Stimulated activated CD4-positive, alpha-beta T cell treated with anti-CD3 and anti-CD28 coated beads, TNF-alpha, amount 100 ng/mL, for 1 hour (primary cell): ENCODE results near the gene ARMS2.

ENCODE experiments used
- DNase-seq, 3 donors: peaks; one replicate each; pipeline ENCODE4 v3.0.0-alpha.2; 2020; ENCODE audit warnings: low read depth in 3 of 3, low spot score in 1 of 3

Gene ARMS2

GRCh38 chr10:122469848-122470247, 15.4 kb downstream of the ARMS2 start:
- no peak for DNase-seq

DNA sequence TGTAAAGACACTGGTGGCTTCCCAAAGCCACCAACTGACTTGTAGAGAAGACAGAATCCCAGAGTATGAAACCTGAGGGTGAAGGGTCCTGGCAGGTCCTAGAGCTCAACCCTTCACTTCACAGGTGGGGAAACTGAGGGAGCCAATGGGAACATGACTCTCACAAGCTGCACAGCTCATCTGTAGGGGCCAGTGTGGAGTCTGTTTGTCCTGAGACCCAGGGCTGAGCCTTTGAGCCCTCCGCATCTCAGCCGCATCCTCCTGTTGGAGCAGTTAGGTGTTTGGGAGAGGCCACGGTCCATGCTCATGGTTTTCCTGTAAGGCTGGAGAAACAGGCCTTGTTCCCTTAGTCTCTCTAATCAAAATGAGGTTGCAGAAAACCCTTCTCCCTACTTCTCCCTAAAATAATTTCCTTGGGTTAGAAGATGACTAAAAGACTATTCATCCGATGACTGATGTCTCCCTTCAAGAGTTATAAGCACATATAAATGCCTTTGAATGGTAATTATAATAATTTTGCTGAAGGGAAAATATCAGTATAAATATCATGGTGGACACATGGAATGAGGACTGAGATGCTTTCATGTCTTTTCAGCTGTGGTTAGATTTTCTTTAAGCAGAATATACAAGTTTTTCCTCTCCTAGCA, 17.2 kb downstream of the ARMS2 start:
- DNase-seq, result no peak

DNA sequence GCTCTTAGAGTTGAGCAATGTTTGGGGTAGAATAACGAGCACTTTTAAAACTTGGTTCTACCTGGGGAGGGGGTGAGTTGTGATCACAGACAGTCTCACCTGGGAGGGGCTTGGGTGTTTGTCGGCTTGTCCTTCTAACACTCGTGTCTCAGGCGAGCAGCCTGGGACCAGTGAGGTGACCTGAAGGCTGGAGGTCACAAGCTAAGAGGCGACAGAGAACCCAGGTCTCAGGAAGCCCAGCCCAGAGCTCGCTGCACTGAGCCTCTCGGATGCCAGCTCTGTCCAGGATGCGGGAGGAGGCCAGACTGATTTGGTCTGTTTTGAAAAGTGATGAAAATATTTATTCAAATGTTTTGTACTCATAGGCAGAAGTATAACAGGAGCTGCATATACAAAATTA, 18.7 kb downstream of the ARMS2 start:
- DNase-seq, result no peak

- no peak for DNase-seq
Measured at GRCh38 chr10:122474131-122474818, 19.8 kb downstream of the ARMS2 start.

GRCh38 chr10:122475100-122475499, 20.6 kb downstream of the ARMS2 start:
- DNase-seq, result no peak

GRCh38 chr10:122475591-122476332, 21.3 kb downstream of the ARMS2 start:
- DNase-seq, result no peak

DNA sequence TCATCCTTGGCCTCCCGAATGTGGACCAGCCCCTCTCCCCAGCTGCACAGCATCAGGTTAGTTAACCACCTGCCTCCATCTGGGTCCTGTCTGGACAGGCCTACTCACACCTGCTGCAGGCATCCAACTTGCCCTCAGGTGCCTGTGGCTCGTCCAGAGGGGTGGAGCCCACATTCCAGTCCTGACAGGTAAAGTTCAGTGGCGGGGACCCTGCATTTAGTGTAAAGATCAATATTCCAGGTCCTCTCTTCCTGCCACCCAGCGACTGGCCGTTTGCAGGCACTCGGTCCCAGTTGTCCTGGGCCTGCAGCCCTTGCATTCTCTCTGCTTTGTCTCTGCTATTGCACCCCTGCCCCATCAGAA, 21.9 kb downstream of the ARMS2 start:
- DNase-seq, result no peak

DNA sequence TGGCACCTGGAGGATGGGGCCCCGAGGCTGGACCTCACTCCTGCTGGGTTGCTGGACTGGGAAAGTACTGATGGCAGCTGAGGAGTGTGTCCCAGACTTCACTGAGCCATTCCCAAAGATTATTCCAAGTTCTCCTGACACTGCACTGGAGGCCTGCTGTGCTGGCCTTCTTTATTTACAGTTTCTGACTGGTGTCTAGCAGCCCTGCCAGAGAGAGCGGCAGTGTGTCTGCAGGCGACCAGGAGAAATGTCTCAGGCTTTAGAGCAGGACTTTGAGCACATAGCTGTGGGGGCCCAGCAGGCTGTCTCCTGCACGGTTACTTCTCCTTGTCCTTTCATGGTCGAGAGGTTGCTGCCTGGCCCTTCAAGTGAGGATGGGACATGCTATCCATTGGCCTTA, 23.0 kb downstream of the ARMS2 start:
- DNase-seq, result no peak

GRCh38 chr10:122478971-122479370, 24.5 kb downstream of the ARMS2 start:
- DNase-seq, result no peak

DNA sequence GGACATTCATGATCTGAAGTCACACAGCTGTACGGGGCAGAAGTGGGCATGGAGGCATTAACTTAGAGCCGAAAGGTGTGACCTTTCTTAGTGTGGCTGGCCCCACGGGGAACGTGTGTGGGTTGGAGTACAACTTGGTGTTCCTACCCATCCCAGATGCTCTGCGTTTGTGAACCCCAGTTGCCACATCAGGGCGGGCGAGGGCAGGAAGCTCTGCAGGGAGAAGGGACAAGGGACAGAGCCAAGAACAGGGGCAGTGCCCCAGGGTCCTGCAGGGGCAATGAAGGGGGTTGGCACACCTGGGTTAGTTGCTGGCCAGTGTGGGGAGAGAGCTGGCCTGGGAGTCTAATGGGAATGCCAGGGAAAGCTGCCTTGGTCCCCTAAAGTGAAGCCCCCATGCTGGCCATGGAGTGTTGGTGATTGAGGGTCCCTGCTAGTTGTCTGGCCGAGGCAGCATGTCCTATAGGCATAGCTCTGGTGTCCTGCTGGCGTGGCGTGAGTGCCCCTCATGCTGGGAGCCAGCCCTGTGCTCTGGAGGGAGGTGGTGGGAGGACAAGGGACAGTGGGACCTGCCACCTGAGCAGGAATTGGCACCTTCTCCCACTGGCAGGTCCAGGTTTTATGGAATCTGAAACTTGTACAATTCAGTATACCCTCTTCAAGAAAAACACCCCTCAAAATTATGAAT, 25.8 kb downstream of the ARMS2 start:
- DNase-seq, result no peak

GRCh38 chr10:122481296-122482056, 27.0 kb downstream of the ARMS2 start:
- no peak for DNase-seq

GRCh38 chr10:122484276-122485060, 30.0 kb downstream of the ARMS2 start:
- DNase-seq, result no peak

- no peak for DNase-seq
Measured at GRCh38 chr10:122485670-122486069, 31.2 kb downstream of the ARMS2 start.

GRCh38 chr10:122486406-122487080, 32.1 kb downstream of the ARMS2 start:
- no peak for DNase-seq

DNA sequence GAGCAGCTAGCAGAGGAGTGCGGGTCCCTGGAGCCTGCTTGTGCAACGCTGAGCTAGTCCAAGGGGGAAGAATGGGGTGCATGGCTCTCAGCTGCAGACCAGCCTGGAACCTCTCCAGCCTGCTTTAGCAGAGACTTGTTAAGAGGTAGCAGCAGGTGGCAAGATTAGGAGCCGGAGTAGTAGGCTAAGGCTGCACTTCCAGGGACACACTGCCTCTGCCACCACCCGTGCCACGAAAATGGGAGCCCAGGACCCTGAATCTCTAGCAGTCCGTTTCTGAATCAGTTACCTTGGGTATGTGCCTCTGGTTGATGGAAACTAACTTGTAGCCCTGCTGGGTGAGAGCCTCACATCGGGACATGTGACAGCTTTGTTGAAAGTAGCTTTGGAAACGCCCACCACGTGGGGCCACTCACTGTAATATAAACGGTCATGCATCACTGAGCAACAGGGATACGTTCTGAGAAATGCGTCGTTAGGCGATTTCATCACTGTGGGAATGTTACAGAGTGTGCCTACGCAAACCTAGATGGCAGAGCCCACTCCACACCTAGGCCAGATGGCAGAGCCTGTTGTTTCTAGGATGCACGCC, 32.8 kb downstream of the ARMS2 start:
- no peak for DNase-seq

- no peak for DNase-seq
Measured at GRCh38 chr10:122490268-122490667, 35.8 kb downstream of the ARMS2 start.

DNA sequence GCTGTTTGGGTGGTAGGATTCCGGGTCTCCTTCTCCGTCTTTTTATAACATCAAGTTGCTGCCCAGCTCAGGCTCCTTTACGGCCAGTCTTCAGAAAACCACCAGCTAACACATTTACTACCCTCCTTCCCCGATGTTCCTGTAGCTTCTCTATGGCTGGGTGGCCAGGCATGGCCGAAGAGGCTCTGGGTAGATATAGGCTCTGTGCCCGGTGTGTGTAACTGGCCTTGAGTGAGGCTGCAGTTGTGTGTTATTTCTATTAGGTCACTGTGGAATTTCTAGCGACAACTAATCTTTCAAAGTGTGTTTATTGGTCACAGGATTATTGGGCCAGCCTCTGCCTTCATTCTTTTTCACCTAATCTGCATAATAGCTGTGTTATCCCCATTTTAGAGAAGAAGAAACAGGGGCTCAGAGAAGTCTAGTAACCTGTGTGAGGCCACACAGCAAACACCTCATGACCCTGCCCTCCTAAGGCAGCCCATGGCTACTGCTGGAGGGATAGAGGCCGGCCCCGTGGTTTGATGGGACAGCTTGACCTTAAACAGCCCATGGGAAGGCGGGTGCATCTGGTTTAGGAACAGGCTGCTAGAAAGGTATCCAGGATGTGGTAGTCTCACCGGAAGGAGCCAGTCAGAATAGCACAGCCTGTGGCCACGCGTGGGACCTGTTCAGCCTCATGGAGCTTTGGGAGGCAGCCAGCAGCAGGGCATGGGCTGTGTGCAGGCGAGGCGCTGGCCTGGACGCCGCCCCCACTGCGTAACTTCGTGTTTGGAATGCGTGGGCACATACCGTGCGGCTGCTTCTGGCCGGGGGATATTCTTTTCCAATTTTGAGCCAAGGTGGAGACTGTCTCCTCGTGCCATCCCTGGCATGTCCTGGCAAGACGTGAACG, 36.6 kb downstream of the ARMS2 start:
- no peak for DNase-seq

DNA sequence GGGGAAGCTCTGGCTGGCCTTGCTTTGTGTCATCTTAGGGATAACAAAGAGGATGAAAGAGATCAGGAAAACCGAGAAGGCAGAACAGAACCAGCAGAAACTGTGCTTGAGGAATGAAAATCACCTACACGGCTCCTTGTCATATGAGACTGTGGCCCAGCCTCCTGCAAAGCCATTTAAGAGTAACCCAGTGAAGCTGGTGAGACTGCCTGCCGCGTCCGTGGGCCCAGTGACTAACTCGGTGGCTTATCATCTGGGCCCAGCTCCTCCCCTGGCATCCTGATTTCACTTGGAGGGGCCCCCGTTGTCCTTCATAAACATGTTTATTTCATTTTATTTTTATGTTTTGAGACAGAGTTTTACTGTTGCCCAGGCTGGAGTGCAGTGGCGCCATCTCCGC, 37.6 kb downstream of the ARMS2 start:
- DNase-seq, result no peak
